HG03045 (cell line): ENCODE results near the gene RPS18.
A peak's percentile ranks its signal among the peaks of the same experiment; 100 is the strongest.

Experiments used
- ATAC-seq: cut with Tn5 transposase; IDR thresholded peaks from one replicate; pipeline ENCODE4 v1.9.1; 2021; ENCODE audit warnings: mild to moderate bottlenecking, moderate library complexity; ENCODE audit not compliant: unreplicated experiment

Gene RPS18

DNA sequence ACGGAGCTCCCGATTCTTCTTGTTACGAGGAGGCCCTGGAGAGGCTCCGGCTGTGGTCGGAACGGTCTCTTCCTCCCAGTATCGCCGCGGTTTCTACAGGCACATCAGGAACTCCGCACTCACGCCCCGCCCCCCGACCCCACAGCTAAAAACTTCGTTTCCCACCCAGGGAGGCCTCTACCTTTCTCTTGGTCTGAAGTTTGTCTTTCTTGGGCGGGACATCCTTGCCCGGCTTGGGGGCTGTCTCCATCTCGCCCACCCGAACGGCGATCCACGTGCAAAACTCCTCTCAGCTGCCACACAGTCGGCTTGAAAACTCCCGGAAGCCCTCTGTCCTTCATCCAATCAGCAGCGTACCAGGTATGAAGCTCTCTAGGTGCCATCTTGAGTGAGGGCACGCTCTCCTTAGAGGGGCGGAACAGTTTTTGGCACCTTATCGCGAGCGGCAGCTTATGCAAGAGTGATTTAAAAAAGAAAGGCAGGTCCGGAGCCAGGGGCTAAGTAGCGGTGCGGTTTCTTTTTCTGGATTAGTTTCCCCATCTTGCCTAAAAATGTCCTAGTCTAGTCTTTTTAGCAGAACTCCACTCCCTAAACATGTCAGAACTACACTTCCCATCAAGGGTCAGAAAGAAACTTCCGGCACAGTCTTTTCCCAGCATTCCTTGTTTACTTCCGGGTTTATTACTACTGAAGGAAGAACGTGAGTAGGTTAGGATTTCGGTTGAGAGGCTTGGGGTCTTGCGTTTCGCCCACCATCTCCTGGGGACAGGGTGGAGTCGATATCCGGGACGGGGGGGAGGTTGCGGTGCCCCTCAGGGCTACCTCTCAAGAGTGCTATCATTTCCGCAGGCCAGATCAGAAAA is 17.3 kb downstream of the RPS18 start, which contains the start of the genes PFDN6 and WDR46:
PFDN6 (plus strand) TSS at position 681 of the 863 bp plus-strand sequence. CDS start 256 bp downstream, outside the sequence.
WDR46 (minus strand) TSS at position 319 of the 863 bp plus-strand sequence; CDS start at position 250, 69 bp downstream.
- peak; percentile 81 for ATAC-seq

DNA sequence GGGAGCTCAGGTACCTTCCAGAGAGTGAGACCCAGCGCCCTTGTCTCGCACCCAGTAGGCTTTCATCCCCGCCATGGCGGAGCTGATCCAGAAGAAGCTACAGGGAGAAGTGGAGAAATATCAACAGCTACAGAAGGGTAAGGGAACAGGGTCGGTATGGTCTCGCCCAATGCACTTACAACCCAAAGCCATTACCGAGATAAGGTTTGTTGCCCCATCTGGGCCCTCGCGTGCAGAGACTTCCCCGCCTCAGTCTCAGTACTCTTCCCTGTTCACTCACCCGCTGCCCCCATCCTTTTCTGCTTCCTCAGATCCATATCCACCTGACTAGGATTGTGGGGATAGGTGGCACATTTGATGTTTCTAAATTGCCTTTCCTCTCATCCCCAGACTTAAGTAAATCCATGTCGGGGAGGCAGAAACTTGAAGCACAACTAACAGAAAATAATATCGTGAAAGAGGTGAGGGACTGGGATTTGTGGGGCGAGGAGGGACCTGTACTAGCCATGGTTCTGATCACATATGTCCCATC is 18.0 kb downstream of the RPS18 start:
- ATAC-seq: peak; percentile 10

DNA sequence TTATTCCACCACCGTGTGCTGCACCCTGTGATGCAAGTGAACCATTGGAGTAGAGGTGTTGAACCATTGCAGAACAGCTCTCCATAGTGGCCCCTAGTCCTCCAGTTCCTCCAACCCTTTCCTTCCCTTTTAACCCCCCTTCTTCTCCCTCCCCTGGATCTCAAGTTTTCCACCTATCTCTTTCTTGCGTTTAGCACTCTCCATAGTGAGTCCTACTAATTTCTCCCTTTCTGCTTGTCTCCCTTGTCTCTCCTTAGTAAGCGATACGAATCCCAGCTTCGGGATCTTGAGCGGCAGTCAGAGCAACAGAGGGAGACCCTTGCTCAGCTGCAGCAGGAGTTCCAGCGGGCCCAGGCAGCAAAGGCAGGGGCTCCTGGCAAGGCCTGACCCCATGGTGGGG is 18.6 kb downstream of the RPS18 start:
- ATAC-seq: no peak

DNA sequence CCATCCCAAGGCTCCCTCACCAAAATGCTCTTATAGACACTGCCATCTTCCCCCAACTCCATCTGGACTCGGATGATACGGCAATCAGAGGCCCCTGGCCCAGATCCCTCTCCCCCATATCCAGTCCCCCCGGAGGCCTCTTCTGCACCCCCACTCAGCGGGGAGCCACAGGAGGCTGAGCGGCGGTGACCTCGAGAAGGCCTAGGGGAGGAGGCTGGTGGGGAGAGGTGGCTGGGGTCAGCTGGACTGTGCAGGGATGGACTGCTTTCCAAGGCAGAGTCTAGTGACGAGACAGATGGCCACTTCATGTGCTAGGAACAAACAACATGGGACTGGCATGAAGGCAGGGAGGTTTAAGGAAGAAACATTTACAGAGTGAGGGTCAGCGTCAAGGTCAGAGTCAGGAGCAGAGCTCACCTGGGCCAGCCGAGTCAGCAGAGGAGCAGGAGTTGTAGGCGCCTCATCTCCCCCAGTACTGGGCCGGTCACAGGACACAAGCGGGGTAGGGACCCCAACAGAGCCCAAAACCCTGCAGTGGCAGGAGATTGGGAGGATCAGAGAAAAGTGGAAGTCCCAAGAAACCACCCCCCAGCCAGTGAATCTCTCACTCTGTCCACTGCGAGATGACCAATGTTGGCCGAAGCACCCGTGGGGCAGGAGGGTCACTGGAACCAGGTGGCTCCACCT is 21.3 kb downstream of the RPS18 start:
- no peak for ATAC-seq

DNA sequence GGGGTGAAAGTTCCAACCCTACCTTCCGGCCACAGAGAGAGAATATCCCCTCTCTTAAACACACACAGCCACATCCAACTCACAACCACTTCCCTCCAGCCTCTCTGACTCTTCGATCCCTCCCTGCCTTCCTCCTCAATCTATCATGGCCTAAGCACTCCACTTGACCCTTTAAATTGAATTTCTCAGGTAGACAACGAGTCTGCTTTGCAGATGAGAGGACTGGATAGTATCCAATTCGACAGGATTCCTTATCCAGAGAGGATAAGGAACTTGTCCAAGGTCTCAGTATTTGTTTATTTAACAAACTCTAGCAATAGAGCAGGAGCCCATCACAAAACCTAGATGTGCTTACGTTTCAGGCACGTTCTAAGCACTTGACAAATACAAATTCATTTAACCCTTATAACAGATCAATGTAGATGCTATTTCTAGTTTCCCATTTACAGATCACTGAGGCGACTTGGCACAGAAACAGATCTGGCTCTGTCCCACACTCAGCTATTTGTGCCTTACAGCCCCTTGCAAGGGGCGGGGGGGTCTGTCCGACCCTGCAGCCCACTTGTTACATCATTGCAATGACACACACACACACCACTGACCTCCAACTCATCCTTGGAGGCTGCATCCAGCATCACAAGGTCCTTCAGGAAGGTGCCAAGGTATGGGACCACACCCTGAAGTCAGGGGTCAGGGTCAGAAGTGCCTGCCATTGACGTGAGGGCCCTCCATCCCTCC is 22.4 kb downstream of the RPS18 start:
- ATAC-seq: no peak

DNA sequence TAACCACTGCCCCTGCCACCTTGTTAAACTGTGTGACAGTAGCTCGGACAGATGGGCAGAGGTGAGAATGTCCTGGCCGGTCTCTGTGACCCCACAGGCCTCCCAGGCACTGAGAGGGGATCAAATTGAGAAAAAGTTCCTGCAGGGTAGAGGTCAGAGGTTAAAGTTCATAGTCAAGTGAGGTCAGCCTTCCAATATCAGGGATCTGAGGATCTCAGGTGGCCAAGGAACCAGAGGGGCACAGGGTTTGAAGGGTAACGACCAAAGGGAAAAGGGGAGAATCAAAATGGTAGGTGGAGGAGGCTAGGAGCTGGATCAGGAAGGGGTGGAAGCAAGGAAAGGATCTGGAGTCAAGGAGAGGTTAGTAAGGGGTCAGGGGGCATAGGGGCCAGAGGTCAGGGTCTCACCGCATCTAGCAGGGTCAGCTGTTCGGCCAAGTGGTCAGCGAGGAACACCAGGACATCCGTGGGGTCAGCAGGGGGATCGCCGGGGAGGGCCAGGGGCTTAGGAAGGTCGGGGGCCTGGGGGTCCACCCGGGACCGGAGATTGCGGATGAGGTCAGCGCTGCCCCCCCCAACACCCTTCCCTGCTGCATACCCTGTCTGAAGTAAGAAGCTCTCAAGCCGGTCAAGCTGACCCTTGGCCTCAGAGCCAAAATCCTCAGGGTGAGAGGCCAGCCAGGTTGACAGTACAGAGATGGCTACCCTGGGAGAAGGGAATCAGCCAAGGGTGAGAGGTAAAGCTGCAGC is 23.9 kb downstream of the RPS18 start:
- ATAC-seq: no peak

DNA sequence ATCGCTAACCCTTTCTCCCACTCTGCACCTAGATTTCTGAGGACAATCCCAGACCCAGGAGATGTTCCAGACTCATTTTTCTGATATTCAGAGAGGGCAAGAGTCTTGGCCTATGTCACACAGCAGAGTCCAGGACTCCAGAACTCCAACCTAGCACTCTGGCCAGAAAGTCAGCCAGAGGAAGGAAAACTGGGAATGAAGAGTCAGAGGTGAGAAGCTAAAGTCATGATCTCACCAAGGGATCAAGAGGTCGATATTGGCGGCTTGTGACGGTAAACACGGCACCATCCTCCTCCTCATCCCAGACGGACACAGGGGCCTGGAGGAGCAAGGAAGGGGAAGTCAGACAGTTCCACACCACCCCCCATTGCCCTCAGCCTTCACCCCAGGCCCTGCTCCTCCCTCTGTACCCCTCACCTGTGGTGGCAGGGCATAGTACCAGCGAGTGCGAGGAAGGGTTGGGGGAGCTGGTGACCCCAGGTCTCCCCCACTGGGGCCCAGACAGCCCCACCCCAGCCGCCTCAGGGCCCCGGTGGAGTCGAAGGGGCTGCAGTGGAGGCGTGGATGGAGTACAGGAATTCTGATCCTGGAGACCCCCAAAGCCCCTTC is 25.0 kb downstream of the RPS18 start:
- ATAC-seq: no peak

DNA sequence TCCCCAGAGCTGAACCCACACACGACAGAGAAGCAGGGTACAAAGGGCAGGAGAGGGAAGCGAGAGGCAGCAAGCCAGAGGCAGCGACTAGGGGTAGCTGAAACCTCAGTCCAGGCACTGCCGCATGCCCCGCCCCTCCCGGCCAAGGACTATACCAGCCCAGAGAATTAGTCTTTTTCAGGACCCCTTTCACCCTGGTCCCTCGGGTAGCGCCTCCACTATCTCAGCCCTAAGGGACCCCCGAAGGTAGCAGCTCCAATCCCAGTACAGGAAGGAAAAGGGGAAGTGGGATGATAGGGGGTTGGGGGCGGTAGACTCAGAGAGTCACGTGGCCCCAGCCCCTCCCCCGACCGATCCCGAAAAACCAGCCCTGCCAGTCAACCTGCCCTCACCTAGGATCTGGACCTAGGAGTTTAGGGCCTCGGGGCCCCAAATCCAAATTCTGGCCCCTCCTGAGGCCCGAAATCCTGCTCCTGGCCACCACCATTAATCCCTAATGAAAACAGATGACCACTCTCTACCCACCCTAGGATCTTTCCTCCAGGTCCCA is 25.6 kb downstream of the RPS18 start:
- no peak for ATAC-seq

DNA sequence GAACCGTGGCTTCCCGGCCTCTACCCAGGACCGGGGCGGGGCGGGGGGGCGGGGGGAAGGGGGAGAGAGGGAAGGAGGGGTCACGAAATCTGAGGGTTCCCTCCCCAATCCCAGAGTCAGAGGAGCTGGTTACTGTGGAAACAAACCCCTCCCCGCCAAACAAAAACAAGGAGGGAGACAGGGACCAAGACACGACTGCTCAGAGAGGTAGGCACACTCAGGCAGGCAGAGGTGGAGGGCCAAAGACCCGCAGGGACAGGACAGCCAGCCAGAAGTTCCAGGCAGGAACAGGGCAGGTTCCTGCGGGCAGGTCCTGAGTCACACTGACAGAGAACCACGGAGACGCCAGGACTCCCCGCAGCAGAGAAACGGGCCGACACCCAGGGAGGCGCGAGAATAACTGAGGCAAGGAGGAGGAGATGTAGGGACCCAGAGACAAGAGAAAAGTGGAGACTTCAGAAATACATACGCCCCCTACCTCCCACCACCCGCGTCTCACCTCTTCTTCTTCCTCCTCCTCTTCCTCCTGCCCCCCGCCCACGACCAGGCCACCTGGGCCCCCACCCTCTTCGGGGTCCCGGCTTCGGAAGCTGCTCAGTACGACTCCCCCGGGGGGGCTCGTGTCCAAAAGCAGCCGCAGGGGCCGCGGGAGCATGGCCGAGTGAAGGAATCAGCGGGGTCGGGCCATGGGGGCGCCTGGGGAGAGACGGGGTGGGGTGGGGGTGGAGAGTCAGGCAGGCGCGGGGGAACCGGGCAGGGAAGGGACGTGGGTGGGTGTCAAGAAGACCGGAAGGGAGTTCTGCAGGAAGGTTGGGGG is 26.3 kb downstream of the RPS18 start:
- ATAC-seq: no peak

DNA sequence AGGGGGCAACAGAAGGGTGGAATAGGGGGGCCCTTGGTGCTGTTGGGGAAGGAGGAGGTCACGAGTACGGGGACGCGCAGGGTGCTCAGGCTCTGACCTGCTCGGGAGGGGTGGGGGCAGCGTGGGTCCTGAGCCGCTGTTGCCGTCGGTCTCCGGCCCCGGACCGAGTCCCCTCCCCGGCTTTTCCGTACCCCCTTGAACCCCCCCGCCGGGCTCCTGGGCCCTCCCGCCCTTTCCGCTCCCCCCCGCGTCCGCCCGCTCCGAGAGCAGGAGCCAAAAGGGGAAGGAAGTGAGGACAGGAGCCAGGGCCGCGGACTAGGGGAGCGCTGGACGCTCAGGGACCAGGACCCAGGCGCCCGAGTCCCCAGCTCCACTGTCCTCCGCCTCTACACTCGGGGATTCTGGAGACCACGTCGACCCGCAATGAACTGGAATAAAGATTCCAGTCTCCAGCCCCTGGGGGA is 26.9 kb downstream of the RPS18 start, which contains the start of gene RGL2:
RGL2 (minus strand) TSS at position 170 of the 464 bp plus-strand sequence. CDS start 332 bp downstream, outside the sequence.
- ATAC-seq: peak; percentile 27

DNA sequence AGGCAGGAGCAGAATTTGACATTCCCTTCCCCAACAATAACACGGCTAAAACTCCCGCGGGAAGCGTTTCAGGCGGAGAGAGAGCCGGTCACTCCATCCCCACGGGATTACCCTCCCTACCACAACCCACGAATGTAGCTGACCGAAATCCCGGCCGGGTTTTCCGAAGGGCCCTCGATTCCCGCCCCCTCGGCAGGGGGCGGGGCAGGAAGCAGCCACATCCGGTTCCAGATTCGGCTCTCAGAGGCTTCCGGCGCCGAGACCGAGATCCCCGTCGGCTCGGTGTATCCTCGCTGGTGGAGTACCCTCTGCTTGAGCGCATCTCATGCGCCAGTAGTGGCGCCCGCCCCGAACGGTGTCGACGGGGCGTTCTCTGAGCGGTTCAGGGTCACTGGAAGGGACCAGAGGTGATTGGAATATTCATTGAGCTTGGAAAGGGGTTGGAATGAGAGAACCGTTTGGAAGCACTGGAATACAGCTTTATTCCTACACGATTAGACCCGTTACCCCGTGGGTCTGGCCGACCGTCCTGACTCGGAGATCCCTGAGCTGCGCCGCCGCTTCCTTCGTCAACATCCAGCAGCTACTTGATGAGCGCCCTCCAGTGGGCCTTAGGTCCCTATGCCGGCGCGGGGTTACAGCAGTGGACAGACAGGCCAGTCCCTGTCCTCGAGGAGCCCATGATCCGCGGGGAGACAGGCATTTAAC is 27.5 kb downstream of the RPS18 start:
- ATAC-seq: peak; percentile 72

DNA sequence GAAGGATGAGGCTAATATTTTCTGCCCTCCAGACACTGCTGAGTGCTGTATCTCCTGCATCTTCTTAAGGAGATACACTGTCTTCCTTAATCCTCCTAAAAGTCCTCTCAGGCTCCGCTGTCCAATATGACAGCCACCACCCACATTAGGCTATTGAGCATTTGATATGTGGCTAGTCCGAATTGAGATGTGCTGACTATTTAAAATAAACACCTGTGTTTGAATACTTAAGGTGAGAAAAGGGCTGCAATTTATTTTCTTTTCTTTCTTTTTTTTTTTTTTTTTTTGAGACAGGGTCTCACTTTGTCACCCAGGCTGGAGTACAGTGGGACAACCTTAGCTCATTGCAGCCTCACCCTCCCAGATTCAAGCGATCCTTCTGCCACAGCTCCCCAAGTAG is 30.0 kb downstream of the RPS18 start:
- no peak for ATAC-seq

DNA sequence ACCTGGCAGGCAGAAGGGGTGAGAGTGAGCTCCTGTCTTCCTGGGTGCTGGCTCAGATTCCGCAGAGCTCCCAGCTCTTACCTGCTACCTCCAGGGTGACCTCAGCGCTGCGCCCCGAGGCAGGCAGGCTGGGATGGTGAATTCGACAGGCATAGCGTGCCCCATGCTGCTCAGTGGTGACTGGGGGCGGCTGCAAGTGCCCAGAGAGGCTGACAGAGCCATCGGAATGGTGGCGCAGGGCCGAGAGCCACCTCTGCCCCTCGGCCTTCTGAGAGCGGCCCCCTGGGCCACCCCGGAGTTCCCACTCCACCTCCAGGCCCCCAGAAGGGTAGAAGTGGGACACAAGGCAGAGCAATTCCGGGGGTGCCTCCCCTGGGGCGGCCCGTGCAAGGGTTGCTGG is 32.3 kb downstream of the RPS18 start:
- no peak for ATAC-seq

DNA sequence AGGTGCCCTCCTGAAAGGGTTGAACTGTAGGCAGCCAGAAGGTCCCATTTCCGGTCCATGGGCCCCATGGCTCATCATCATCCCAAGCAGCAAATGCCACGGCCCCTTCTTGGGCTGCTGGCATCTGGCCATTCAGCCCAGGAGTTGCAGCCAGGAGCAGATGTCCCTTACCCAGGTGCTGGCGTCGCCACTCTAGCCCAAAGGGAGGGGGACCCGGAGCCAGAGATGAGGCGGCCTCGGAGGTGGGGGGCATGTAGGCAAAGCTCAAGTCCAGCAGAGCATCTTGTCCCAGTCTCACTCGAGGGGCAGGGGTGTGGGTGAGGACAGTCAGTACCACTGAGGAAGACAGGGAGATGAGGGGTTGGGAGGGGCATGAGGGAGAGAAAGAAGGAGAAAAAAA is 33.2 kb downstream of the RPS18 start:
- ATAC-seq: no peak

DNA sequence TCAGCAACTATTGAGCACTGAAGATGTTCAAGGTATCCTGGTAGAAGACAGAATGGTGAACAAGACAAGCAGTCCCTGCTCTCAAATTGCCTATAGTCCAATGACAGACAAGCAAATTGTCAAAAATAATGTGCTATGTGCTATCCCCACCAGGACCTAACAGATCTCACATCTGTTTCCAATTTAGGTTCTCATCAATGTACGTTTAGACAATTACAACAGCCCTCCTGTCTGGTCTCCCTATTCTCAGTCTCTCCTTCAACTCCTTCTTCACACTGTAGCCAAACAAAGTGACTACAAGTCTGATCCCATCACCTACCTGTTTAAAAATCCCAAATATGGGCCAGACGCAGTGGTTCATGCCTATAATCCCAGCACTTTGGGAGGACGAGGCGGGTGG is 34.5 kb downstream of the RPS18 start:
- no peak for ATAC-seq

DNA sequence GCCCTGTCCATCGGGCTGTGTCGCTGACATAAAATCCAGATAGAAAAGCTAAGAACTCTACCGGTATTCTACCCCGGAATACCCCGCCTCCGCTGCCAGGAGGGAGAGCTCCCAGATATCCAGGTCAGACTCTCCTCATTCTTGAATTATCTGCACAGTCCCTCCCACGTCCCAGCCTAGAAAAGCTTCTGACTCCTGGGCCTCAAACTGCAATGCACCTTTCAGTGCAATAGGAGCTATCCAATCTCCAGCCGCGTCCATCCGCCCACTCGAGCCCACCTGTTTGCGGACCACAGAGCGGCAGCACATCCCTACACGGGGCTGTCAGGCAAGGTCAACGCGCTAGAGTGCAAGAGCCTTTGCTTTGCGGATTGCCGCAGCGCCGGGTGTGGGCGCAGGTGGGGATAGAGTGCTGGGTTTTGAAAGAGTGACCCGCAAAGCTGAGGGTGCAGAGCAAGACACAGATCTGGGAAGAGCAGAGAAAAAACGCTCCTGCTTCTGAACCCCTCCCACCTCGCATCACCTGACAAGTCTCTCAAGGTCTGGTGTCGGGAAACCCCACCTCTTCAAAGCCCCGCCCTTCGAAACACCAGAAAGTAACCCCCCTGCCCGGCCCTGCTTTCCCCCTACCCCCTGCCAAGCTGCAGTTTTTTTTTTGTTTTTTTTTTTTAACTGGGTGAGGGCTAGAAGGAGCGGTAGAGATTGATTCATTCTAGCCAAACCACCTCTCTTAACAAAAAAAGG is 40.7 kb downstream of the RPS18 start:
- no peak for ATAC-seq

DNA sequence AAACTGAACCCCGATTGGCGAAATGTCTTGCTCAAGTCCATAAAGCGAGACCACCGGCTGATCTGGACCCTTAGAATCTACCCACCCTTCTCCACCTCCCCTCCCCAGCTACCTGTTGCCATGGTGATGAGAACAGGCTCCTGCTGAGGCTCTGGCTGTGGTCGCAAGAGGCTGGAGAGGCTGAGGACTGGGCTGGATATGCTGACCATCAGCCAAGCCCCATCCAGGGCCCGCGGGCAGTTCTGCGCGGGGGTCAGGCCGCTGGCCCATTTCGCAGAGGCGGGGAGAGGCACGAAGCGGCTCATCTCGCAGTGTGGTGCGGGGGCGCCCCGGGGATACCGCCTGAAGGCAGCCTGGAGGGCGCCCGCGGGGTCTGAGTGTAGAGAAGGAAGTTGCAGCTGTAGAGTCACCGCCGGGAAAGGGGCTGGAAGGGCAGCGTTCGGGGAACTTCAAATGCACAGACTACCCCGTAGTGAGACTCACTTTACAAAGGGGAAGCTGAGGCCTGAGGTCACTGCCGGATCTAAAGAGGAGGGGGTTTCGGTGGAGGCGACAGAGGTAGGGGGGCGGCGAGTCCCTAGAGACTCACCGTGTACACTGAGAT is 41.3 kb downstream of the RPS18 start:
- ATAC-seq: peak; percentile 3
